NCI-H1436 treated with DMSO at 0.1 percent for 48 hours (cell line): ENCODE results near the gene DLG2.
"Not testable (repeated sequence)": the region's sequence is repeated elsewhere in the genome, so short reads cannot be mapped to it uniquely, and the experiment has no call there.

Source experiments
- DNase-seq: peaks from one replicate; lab custom pipeline; 2025; lab: John Stamatoyannopoulos, UW

DLG2 gene

DNA sequence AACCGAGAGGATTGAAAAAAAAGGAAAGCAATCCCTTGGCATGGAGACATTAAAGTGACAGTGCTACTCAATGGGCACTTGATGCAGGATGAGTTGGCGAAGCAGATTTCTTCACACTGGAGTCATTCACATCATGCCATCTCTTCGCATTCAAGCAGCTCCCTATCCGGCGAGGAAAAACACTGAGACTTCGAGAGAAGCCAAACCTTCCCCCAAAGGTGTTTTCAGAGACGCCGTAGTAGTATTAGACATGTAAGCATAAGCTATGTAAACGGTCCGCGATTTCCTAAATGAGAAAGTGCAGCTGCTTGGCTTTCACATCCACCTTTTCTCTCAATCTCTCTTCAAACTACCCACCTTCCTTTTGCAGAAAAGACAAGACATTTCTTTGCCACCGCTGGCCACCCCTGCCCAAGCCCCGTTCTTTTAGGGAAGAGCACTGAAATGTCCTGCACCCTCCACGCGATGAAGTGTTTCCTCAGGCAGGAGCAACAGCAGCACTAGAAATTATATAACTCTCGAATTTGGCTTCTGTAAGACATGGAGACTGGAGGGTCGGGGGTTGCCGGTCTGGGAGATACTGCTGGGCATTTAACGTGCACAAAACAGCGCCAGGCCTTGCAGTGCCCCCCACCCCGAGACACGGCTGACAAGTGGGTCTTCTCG, at the start of gene DLG2:
Gene DLG2 (minus strand): TSS at position 13 of the 666 bp plus-strand sequence.
- no peak for DNase-seq

- no peak for DNase-seq
These were observed 46.2 kb upstream of the DLG2 start for GRCh38 chr11:85673393-85673792.

DNA sequence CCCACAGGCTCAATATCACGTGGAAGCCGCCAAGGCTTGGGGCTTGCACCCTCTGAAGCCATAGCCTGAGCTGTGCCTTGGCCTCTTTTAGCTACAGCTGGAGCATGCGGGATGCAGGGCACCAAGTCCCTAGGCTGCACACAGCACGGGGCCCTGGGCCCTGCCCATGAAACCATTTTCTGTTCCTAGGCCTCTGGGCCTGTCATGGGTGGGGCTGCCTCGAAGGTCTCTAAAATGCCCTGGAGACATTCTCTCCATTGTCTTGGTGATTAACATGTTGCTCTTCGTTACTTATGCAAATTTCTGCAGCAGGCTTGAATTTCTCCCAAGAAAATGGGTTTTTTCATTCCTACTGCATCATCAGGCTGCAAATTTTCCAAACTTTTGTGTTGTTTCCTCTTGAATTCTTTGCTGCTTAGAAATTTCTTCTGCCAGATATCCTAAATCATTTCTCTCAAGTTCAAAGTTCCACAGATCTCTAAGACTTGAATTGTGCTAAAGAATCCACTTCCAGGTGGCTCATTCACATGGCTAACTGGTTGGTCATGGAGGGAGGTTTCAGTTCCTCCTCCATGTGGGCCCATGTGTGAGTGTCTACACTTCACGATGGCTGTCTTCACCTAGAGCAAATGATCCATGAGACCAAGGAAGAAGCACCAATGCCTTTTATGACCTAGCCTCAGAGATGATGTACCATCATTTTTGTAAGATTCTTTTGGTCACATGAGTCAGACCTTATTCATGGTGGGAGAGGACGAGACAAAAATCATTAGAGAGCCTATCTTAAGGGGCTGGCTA, 45.2 kb upstream of the DLG2 start:
- DNase-seq = no peak

GRCh38 chr11:85670949-85671663, 44.0 kb upstream of the DLG2 start:
- DNase-seq = not testable (repeated sequence)

DNA sequence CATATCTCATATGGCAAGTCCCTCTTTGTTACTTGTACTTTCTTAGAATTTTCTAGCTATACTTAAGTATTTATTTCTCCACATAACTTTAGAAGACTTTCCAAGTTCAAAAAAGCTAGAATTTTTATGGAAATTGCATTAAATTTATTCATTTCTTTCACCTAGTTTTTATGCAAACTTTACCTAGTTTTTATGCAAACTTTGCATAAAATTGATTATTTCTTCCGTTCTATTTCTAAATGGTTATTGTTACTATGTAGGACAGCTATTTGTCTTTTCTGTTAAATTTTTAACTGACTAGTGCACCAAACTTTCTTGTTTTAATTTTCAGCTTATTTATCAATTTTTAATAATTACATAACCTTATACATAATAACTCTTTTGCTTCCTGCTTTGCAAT, 41.0 kb upstream of the DLG2 start:
- DNase-seq = no peak

GRCh38 chr11:85666687-85667086, 39.5 kb upstream of the DLG2 start:
- no peak for DNase-seq

DNA sequence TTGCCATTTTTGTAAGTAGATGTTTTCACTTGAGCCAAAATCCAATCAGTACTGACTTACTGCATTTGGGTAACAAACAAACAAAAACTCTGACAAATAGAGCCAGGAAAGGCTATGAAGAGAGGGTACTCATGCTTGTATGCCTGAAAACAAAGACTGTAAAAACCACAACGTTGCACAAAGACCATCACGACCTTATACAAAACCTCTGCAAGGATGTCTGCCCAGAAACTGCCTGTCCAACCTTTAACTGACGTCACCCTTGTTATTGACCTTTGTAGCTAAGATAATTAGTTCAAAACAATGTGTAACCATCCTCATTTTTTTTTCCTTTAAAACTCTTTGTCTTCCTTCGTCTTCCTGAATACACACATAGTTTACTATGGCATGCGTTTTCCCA, 38.6 kb upstream of the DLG2 start:
- DNase-seq = no peak

GRCh38 chr11:85664615-85665481, 37.7 kb upstream of the DLG2 start, which contains the start of gene CREBZF:
CREBZF (minus strand) TSS chr11:85665129; CDS start chr11:85664875, 254 bp downstream.
- DNase-seq = peak; percentile 62

DNA sequence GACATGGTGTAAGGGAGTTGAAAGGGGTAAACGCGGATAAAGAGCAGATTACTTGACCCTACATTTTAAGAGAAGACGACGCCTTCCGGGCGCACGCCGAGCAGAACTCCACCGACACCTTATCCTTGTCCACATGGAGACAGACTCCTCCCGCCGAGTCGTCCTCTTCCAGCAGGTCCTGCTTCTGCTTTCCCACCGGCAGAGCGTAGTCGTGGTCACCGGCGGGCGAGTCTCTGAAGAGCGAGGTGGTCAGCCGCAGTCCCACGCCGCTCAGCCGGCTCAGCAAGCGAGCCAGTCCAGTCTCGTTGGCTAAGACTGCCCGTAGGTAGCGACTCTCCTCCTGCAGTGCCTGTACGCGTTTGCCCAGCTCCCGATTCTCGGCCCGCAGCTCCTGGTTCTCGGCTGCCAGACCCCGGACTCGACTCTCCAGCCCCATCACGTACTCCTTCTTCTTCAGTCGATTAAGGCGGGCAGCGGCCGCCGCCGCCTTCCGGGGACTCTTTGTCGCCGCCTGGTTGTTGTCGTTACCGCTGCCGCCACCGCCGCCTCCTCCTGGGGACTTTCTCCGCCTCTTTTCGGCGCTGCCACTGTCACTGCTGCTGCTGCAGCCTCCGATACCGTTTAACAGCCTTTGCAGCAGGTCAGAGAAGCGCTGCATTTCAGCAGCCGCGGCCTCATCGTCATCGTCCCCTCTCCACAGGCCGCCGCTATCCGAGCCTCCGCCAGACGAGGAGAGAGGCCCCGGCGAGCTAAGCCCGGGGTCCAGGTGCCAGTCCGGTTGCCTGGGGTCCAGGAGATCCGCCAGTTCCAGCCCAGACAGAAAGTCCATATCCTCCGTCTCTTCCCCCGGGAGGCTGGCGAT, 36.8 kb upstream of the DLG2 start:
- peak; percentile 12 for DNase-seq

DNA sequence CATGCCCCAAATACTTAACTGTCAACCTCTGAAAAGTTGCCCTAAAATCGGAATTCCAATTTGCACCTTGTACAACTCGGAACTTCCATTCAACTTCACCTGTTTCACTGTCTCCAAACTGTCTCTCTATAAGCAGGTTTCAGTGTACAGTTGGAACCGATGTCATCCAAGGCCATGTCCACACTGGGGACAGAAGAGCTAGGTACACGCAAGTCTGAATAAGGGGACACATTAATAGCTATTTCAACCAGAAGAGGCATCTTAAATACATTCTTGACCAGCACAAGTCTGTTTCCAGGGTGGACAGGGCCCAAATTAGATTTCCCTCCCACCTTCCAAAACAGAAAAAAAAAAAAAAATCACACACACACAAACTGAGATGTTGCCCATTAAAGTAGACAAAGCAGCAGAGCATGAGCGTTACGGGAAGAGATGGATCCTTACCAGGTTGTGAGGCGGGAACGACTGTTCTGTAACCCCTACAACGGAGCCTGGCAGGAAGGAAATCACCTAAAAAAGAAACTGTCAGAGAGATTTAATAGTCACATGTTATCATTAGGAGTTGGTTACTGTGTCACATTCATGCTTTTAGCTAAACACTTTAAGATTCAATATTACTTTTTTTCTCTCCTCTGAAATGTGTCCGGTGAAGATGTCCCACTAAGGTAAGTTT, 36.1 kb upstream of the DLG2 start:
- no peak for DNase-seq

- no peak for DNase-seq
These were observed 35.0 kb upstream of the DLG2 start for GRCh38 chr11:85661972-85662664.

- DNase-seq = no peak
These were observed 31.0 kb upstream of the DLG2 start for GRCh38 chr11:85658180-85658579.

- no peak for DNase-seq
These were observed 29.6 kb upstream of the DLG2 start for GRCh38 chr11:85656777-85657176.

DNA sequence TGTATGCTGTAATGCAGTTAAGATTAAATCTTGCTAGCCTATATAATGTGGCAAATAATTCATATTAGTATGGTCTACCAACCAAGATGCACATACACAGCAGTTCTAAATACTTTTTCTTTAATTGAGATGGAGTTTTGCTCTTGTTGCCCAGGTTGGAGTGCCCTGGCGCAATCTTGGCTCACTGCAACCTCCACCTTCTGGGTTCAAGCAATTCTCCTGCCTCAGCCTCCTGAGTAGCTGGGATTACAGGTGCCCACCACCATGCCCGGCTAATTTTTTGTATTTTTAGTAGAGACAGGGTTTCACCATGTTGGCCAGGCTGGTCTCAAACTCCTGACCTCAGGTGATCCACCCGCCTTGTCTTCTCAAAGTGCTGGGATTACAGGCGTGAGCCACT, 27.2 kb upstream of the DLG2 start:
- not testable (repeated sequence) for DNase-seq

DNA sequence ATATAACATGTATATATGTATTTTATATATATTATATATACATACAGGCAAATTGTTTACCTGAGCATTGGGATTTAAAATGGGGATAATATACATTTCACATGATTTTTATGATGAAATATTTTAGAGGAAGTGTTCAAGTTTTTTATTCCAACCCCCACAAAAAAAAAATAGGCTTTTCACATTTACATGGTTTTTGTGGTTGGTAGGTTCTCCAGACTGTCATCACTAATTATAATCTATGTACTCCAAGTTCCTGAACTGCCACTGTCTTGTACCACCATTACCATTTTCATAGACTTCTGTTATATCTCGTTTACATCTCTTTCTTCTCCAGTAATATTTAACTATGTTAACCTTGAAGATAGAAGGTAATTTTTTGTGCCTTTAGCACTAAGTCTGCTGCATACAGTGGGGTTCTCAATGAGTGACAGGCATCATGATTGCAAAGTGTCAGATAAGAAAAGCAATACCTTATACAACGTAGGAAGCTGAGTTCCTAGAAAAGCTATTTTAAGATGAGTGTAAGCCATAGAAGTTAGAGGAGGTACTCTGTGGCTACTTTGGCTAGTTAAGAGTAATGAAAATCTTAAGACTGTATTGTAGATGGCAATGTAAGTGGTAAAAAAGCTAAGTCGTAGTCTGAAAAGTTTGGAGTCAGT, 25.8 kb upstream of the DLG2 start:
- DNase-seq = no peak

GRCh38 chr11:85651118-85651517, 24.0 kb upstream of the DLG2 start:
- DNase-seq = no peak

DNA sequence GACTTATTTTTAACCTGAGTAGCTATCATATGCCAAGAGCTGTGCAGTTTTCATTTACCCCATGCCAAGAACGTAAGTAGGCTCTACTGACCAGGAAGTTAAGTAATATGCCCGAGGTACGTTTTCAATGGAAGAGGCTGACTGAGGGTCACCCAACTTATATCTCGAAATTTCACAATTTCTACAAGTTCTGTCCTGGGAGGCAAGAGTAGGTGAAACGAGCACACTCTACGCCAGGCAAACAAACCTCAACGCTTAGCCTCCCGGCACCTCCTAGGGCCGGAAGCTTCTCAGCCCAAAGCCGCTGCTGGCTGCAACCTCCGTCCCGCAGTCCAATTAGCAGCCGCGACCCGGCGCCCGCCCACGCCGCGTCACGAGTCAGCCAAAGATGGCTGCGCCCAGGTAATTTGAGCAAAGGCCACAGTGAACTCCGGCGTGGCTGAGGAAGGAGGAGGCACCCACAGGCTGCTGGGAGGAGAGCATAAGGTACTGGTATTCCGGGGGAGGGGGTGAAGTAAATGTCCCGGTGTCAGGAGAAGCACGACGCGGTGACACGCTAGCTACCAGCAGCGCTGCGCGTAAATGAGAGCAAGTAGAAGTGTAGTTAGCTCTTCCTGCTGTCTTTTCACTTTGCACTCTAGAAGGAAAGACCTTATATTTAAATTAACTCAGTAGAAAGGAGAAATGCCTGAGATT, 20.6 kb upstream of the DLG2 start, which contains the start of gene TMEM126A:
Gene TMEM126A (plus strand): TSS at position 364 of the 696 bp plus-strand sequence. CDS start 2,289 bp downstream, outside the sequence.
- peak; percentile 49 for DNase-seq

GRCh38 chr11:85647078-85647477, 19.9 kb upstream of the DLG2 start:
- no peak for DNase-seq
